H9 (cell line): ENCODE results near the gene CEBPZ. TPM values are rescaled to one million over a fixed set of nuclear protein-coding genes. Genes with fewer than 3 reads are reported as not detected.

Source experiments
- DNase-seq: peaks from one replicate; pipeline ENCODE4 v3.0.0-alpha.2; 2017
- H2AFZ ChIP-seq: one replicate; pipeline ENCODE4 v1.6.1; 2013; ENCODE audit warnings: mild to moderate bottlenecking, low read length, control low read depth, moderate library complexity
- H2AK5ac ChIP-seq: 2 replicates; pipeline ENCODE4 v1.6.1; 2013; ENCODE audit warnings: low read length, control low read depth, mixed read lengths; ENCODE audit not compliant: insufficient read length
- H2BK120ac ChIP-seq: one replicate; pipeline ENCODE4 v1.6.1; 2013; ENCODE audit warnings: low read depth, mild to moderate bottlenecking, low read length, control low read depth, inconsistent platforms; ENCODE audit not compliant: poor library complexity, severe bottlenecking
- H2BK12ac ChIP-seq: 2 replicates; pipeline ENCODE4 v1.6.1; 2013; ENCODE audit warnings: low read length, control low read depth, mixed read lengths, low read depth; ENCODE audit not compliant: insufficient read length
- H2BK15ac ChIP-seq: 2 replicates; pipeline ENCODE4 v1.6.1; 2013; ENCODE audit warnings: low read depth, low read length, control low read depth
- H2BK20ac ChIP-seq: one replicate; pipeline ENCODE4 v1.6.1; 2013; ENCODE audit warnings: low read depth, mild to moderate bottlenecking, low read length, control low read depth, inconsistent platforms; ENCODE audit not compliant: poor library complexity, severe bottlenecking
- H2BK5ac ChIP-seq: 2 replicates; pipeline ENCODE4 v1.6.1; 2013; ENCODE audit warnings: low read length, control low read depth, mixed read lengths; ENCODE audit not compliant: insufficient read length
- H3K14ac ChIP-seq: 2 replicates; pipeline ENCODE4 v1.6.1; 2013; ENCODE audit warnings: low read length, control low read depth; ENCODE audit not compliant: insufficient read depth
- H3K18ac ChIP-seq: 2 replicates; pipeline ENCODE4 v1.6.1; 2013; ENCODE audit warnings: low read depth, mild to moderate bottlenecking, mixed read lengths, low read length, control low read depth; ENCODE audit not compliant: insufficient read length
- H3K23ac ChIP-seq: 2 replicates; pipeline ENCODE4 v1.6.1; 2013; ENCODE audit warnings: low read length, control low read depth, mixed read lengths, low read depth; ENCODE audit not compliant: insufficient read length
- H3K23me2 ChIP-seq: 2 replicates; pipeline ENCODE4 v1.6.1; 2013; ENCODE audit warnings: low read depth, mild to moderate bottlenecking, mixed read lengths, low read length, control low read depth; ENCODE audit not compliant: insufficient read length, poor library complexity, severe bottlenecking
- H3K27ac ChIP-seq: 2 replicates; pipeline ENCODE4 v1.5.1; 2013; ENCODE audit warnings: low read length, control low read depth, mixed read lengths, low read depth; ENCODE audit not compliant: insufficient read length
- H3K27me3 ChIP-seq: 2 replicates; pipeline ENCODE4 v1.6.1; 2013; ENCODE audit warnings: low read length, control low read depth, inconsistent platforms; ENCODE audit not compliant: insufficient read depth
- H3K4ac ChIP-seq: 2 replicates; pipeline ENCODE4 v1.6.1; 2013; ENCODE audit warnings: low read depth, mild to moderate bottlenecking, control low read depth, inconsistent platforms, low read length, moderate library complexity
- H3K4me1 ChIP-seq: 2 replicates; pipeline ENCODE4 v1.6.1; 2013; ENCODE audit warnings: low read length, control low read depth, inconsistent platforms; ENCODE audit not compliant: insufficient read depth
- H3K4me2 ChIP-seq: 2 replicates; pipeline ENCODE4 v1.6.1; 2013; ENCODE audit warnings: low read length, control low read depth, mixed read lengths; ENCODE audit not compliant: insufficient read length, insufficient read depth
- H3K56ac ChIP-seq: 2 replicates; pipeline ENCODE4 v1.6.1; 2013; ENCODE audit warnings: low read depth, mild to moderate bottlenecking, mixed read lengths, low read length, control low read depth; ENCODE audit not compliant: insufficient read length
- H3K79me1 ChIP-seq: 2 replicates; pipeline ENCODE4 v1.6.1; 2013; ENCODE audit warnings: low read depth, mild to moderate bottlenecking, moderate library complexity, low read length, control low read depth, inconsistent platforms; ENCODE audit not compliant: insufficient read depth, poor library complexity, severe bottlenecking
- H3K79me2 ChIP-seq: 2 replicates; pipeline ENCODE4 v1.6.1; 2013; ENCODE audit warnings: low read length, control low read depth, inconsistent platforms; ENCODE audit not compliant: insufficient read depth
- H3K9ac ChIP-seq: 2 replicates; pipeline ENCODE4 v1.6.1; 2013; ENCODE audit warnings: low read length, control low read depth, mixed read lengths; ENCODE audit not compliant: insufficient read length; ENCODE audit errors: extremely low read depth
- H3K9me3 ChIP-seq: one replicate; pipeline ENCODE4 v1.6.1; 2013; ENCODE audit warnings: low read depth, low read length, inconsistent platforms; ENCODE audit not compliant: control insufficient read depth
- H3T11ph ChIP-seq: one replicate; pipeline ENCODE4 v1.6.1; 2013; ENCODE audit warnings: mild to moderate bottlenecking, low read length, control low read depth, inconsistent platforms
- H4K20me1 ChIP-seq: one replicate; pipeline ENCODE4 v1.6.1; 2013; ENCODE audit not compliant: control insufficient read depth, insufficient read length, insufficient read depth
- H4K5ac ChIP-seq: 2 replicates; pipeline ENCODE4 v1.6.1; 2013; ENCODE audit warnings: low read depth, mild to moderate bottlenecking, mixed read lengths, low read length, control low read depth; ENCODE audit not compliant: insufficient read length
- H4K8ac ChIP-seq: replicated peaks from 2 replicates; pipeline ENCODE4 v1.6.1; 2013; ENCODE audit warnings: low read length, control low read depth, mixed read lengths, low read depth; ENCODE audit not compliant: insufficient read length
- H4K91ac ChIP-seq: 2 replicates; pipeline ENCODE4 v1.6.1; 2013; ENCODE audit warnings: low read depth, mild to moderate bottlenecking, moderate library complexity, mixed read lengths, low read length, control low read depth; ENCODE audit not compliant: insufficient read length
- H3K27ac Mint-ChIP-seq, 3 experiments: 2 replicates in 2 of 3; 3 replicates in 1 of 3; pipeline ENCODE4 v1.8.0; 2020 to 2021; ENCODE audit warnings: mixed read lengths in 3 of 3, mild to moderate bottlenecking in 1 of 3, moderate library complexity in 1 of 3
- H3K27me3 Mint-ChIP-seq: 2 replicates; pipeline ENCODE4 v1.8.0; 2021; ENCODE audit warnings: low read depth, mild to moderate bottlenecking, moderate library complexity, mixed read lengths
- H3K36me3 Mint-ChIP-seq, 3 experiments: 2 replicates in 2 of 3; 3 replicates in 1 of 3; pipeline ENCODE4 v1.8.0; 2020 to 2021; ENCODE audit warnings: low read depth in 3 of 3, mixed read lengths in 3 of 3; ENCODE audit not compliant: insufficient read depth in 1 of 3
- H3K4me1 Mint-ChIP-seq, 2 experiments: 2 replicates each; pipeline ENCODE4 v1.8.0; 2020; ENCODE audit warnings: mixed read lengths in 2 of 2
- H3K4me3 Mint-ChIP-seq, 2 experiments: 2 replicates in 1 of 2; 3 replicates in 1 of 2; pipeline ENCODE4 v1.8.0; 2020 to 2021; ENCODE audit warnings: mild to moderate bottlenecking in 2 of 2, mixed read lengths in 2 of 2, moderate library complexity in 1 of 2
- H3K9me3 Mint-ChIP-seq, 2 experiments: 2 replicates in 1 of 2; 3 replicates in 1 of 2; pipeline ENCODE4 v1.8.0; 2020; ENCODE audit warnings: mild to moderate bottlenecking in 2 of 2, mixed read lengths in 2 of 2, moderate library complexity in 1 of 2
- CTCF ChIP-seq: fragments of 200-600 bp; sonication (generic); conservative IDR thresholded peaks from 3 replicates; pipeline ENCODE4 v1.8.0; 2021; ENCODE audit warnings: antibody characterized with exemption, mild to moderate bottlenecking
- WGBS: extraction: QIAGEN DNeasy Blood & Tissue Kit; methylation state at CpG from one replicate; pipeline ENCODE4 v1.1.7; 2013; ENCODE audit warnings: missing lambda C conversion rate, low lambda C conversion rate, mixed read lengths; ENCODE audit not compliant: insufficient read length; ENCODE audit errors: extremely low coverage; 5-methylcytosine and 5-hydroxymethylcytosine counted together
- total RNA-seq: library from RNA; stranded (reverse); gene quantifications from 2 replicates; pipeline ENCODE4 v1.2.1, GENCODE V29; 2021

CEBPZ gene
- total RNA-seq, 1 experiment from 2014 or later: 281 TPM

GRCh38 chr2:37167636-37168180 lies 63.7 kb downstream of the CEBPZ start:
- no peak overlapping the region for H3K18ac ChIP-seq
- H3K36me3 Mint-ChIP-seq: peaks cover 14 to 32% (median 16%) of the 10 kb centered on the region in 3 experiments
- no peak overlapping the region for H3K9ac ChIP-seq
- no peak for TF ChIP-seq CTCF
- H2AK5ac ChIP-seq: no peak overlapping the region
- H3K4ac ChIP-seq: no peak overlapping the region
- no peaks in the 10 kb centered on the region for H3K9me3 ChIP-seq
- no peak overlapping the region for H4K8ac ChIP-seq
- no peak overlapping the region for H2AFZ ChIP-seq
- no peaks in the 10 kb centered on the region for H3K27me3 ChIP-seq
- H3T11ph ChIP-seq: no peak overlapping the region
- H3K14ac ChIP-seq: no peak overlapping the region
- no peak overlapping the region for H3K23ac ChIP-seq
- H3K23me2 ChIP-seq: no peaks in the 10 kb centered on the region
- peaks cover 26 to 32% of the 10 kb centered on the region in 2 experiments for H3K9me3 Mint-ChIP-seq
- no peak overlapping the region for H2BK5ac ChIP-seq
- H3K79me2 ChIP-seq: no peaks in the 10 kb centered on the region
- H3K27ac ChIP-seq: no peak overlapping the region
- H3K27me3 Mint-ChIP-seq: no peaks in the 10 kb centered on the region
- H3K79me1 ChIP-seq: no peaks in the 10 kb centered on the region
- H4K20me1 ChIP-seq: no peaks in the 10 kb centered on the region
- no peak overlapping the region for H2BK12ac ChIP-seq
- no peak overlapping the region for H2BK20ac ChIP-seq
- no peak overlapping the region for H3K56ac ChIP-seq
- WGBS: no CpG with 5 or more reads among the region's 3 CpGs
- no peak overlapping the region for H2BK15ac ChIP-seq
- H3K4me1 Mint-ChIP-seq: peaks cover 4 to 5% of the 10 kb centered on the region in 2 experiments; a peak in 3 of 4 replicates
- 0 out of 7 replicates have a peak overlapping the region, but pooled peaks of 1 of the 3 experiments have one; percentile 20 for H3K27ac Mint-ChIP-seq
- H3K4me3 Mint-ChIP-seq: no peak overlapping the region
- no peaks in the 10 kb centered on the region for H3K4me1 ChIP-seq
- no peak overlapping the region for H4K5ac ChIP-seq
- no peak overlapping the region for H4K91ac ChIP-seq
- no peak for DNase-seq
- no peak overlapping the region for H2BK120ac ChIP-seq
- H3K4me2 ChIP-seq: no peak overlapping the region
